Measurements from ENCODE around the gene MFSD12.

The MFSD12 gene

DNA sequence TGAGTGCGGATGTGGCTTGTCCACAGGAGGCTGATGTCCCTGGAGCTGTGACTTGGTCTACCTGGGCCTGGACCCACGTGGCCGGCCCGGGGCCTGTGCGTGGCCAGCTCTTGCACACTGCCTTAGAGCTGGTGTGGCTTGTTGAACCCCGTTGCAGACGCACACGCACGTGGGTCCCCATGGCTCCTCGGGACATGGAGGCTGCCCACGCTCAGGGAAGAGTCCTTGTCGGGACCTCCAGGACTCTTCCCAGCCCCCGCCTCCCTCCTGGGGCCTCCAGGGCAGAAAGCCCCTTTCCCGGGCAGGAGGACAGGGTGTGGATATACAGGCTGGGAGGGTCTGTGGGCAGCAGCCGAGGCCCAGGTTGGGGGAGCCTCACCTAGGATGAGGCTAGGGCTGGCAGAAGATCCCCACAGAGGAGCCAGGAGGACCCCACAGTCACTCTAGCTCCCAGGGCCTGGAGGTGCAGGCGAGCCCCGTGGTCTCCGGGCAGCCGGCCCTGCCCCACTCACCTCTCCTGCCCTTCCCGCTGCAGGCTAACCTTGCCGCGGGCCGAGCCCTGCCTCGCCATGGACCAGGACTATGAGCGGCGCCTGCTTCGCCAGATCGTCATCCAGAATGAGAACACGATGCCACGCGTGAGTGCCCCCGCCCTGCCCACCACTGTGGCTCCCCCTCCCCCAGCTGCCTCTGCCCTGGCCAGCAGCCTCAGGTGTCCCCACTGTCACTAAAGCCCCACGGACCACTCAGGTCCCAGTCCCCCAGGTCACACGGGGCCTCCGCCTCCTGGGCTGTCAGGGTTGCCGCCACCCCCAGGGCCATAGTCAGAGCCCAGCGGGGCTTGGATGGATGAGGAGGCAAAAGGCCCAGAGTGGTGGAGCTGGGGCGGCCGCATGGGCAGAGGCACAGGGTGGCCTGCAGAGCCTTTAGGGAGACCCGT is 34.7 kb downstream of the MFSD12 start:
- in situ Hi-C loops (cut with HindIII; ENCODE audit: low pct_ligation_motif_present, low sequenced_read_pairs): no loop called here
- Histone ChIP-seq H3K36me3 (replicated peaks) (peaks cover 29% of the 10 kb centered on the region), H3K27ac (no peak overlapping the region), H3K27me3 (replicated peaks) (no peaks in the 10 kb centered on the region), H3K4me3 (ENCODE audit: low read depth, low read length) (no peak overlapping the region)
- TF ChIP-seq, protein P1, sequence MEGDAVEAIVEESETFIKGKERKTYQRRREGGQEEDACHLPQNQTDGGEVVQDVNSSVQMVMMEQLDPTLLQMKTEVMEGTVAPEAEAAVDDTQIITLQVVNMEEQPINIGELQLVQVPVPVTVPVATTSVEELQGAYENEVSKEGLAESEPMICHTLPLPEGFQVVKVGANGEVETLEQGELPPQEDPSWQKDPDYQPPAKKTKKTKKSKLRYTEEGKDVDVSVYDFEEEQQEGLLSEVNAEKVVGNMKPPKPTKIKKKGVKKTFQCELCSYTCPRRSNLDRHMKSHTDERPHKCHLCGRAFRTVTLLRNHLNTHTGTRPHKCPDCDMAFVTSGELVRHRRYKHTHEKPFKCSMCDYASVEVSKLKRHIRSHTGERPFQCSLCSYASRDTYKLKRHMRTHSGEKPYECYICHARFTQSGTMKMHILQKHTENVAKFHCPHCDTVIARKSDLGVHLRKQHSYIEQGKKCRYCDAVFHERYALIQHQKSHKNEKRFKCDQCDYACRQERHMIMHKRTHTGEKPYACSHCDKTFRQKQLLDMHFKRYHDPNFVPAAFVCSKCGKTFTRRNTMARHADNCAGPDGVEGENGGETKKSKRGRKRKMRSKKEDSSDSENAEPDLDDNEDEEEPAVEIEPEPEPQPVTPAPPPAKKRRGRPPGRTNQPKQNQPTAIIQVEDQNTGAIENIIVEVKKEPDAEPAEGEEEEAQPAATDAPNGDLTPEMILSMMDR (IDR thresholded peaks at IDR 0.05; ENCODE audit: low read depth, low read length, missing control alignments): no peak
- DNase-seq: no peak

DNA sequence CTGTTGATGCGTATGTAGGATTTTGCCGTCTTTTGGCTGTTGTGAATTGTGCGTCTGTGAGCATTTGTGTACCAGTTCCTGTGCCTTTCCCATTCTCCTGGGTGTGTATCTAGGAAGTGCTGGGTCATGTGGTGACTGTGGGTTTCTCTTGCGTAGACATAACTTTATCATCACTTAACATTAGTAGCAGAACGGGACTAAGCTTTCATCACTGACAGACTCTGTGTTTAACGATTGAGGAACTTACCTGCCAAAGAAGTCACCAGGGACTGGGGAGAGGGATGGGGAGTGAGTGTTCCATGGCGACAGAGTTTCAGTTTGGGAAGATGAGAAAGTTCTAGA is 36.3 kb downstream of the MFSD12 start:
- no peak for DNase-seq
- in situ Hi-C loops (cut with HindIII; ENCODE audit: low pct_ligation_motif_present, low sequenced_read_pairs): no loop called here
- peaks cover 19% of the 10 kb centered on the region for H3K36me3 ChIP-seq (replicated peaks)
- TF ChIP-seq, protein P1 (IDR thresholded peaks at IDR 0.05; ENCODE audit: low read depth, low read length, missing control alignments): no peak
- H3K4me3 ChIP-seq (ENCODE audit: low read depth, low read length): no peak overlapping the region
- no peaks in the 10 kb centered on the region for H3K27me3 ChIP-seq (replicated peaks)
- no peak overlapping the region for H3K27ac ChIP-seq

DNA sequence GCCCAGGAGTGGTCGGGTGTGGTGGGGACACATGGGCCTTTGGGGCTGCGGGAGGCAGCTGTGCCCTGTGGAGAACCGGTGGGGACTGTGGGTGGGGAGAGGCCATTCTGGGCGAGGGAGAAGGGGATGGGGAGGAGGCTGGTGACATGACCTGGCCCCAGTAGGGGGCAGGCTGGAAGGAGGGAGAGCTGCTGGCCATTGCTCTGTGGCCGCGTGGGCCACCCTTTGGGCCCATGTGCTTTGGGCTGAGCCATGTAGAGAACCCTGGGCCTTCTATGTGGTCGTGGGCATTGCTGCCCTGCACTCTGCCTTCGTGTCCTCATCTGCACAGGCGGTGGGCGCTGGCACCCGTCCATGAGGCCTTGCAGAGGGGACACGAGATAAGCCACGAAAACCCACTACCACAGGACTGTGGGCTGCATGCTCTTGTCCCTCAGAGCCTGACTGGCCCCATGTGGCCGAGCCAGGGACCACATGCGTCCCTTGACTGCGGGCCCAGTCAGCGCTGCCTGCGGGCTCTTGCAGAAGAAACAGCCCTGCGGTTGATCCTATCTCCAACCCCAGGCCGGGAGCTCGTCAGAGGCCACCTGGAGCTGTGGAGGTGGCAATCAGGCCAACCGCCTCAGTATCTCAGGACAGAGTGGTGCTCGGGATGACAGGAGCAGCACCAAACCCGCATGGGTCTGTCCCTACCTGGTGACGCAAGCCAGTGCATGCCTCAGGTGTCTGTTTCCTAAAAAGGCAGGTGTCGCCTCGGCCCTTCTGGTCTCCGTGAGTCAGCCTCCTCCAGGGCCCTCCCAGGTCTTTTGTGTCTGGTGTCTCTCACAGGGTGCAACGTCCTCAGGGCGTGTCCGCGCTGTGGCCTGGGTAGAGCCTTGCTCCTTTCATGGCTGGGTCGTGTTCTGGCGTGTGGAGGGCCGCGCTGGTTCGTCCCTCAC is 37.0 kb downstream of the MFSD12 start:
- TF ChIP-seq, protein P1 (IDR thresholded peaks at IDR 0.05; ENCODE audit: low read depth, low read length, missing control alignments): peak; percentile 5
- in situ Hi-C loops (cut with HindIII; ENCODE audit: low pct_ligation_motif_present, low sequenced_read_pairs): no loop called here
- no peaks in the 10 kb centered on the region for H3K27me3 ChIP-seq (replicated peaks)
- no peak overlapping the region for H3K27ac ChIP-seq
- no peak overlapping the region for H3K4me3 ChIP-seq (ENCODE audit: low read depth, low read length)
- peaks cover 19% of the 10 kb centered on the region for H3K36me3 ChIP-seq (replicated peaks)
- DNase-seq: no peak

DNA sequence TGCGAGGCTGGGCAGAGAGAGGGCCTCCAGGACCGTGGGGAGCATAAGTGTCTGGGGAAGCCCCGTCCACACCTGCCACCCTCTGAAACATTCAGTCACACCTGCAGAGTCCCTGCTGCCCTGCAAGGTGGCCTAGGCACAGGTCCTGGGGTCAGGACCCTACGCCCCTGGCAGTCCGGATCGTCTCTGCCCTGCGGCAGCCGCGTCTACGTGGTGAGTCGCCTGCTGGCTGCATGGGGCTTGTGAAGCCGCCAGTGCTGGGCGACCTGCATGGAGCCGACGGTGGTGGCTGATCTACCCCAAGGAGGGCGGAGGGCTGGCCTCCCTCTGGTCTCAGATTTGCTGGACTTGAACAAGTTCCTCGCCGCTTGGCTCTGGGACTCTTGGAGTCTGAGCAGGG is 38.3 kb downstream of the MFSD12 start:
- DNase-seq: no peak
- no peak overlapping the region for H3K4me3 ChIP-seq (ENCODE audit: low read depth, low read length)
- H3K36me3 ChIP-seq (replicated peaks): peaks cover 9% of the 10 kb centered on the region
- H3K27me3 ChIP-seq (replicated peaks): no peaks in the 10 kb centered on the region
- in situ Hi-C loops (cut with HindIII; ENCODE audit: low pct_ligation_motif_present, low sequenced_read_pairs): no loop called here
- no peak overlapping the region for H3K27ac ChIP-seq
- TF ChIP-seq, protein P1 (IDR thresholded peaks at IDR 0.05; ENCODE audit: low read depth, low read length, missing control alignments): no peak

DNA sequence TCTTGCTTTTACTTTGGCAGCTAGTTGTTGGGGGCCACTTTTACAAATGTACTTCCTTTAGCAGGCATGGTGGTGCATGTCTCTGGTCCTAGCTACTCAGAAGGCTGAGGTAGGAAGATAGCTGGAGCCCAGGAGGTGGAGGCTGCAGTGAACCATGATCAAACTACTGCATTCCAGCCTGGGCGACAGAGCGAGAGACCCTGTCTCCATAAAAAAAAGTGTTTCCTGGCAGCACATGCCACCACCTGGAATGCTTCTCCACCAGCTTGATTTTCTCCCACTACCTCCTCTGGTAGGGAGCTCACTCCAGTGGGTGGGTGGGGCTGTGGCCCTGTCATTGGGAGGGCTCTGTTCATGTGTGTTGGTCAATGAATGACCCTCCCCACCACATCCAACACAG is 38.7 kb downstream of the MFSD12 start:
- Histone ChIP-seq H3K36me3 (replicated peaks) (peaks cover 6% of the 10 kb centered on the region), H3K4me3 (ENCODE audit: low read depth, low read length) (no peak overlapping the region), H3K27ac (no peak overlapping the region), H3K27me3 (replicated peaks) (no peaks in the 10 kb centered on the region)
- in situ Hi-C loops (cut with HindIII; ENCODE audit: low pct_ligation_motif_present, low sequenced_read_pairs): no loop called here
- DNase-seq: no peak
- TF ChIP-seq, protein P1 (IDR thresholded peaks at IDR 0.05; ENCODE audit: low read depth, low read length, missing control alignments): no peak
